DOHH2 (cell line): ENCODE measurements around the gene TCF12.

Experiments used
- H3F3A ChIP-seq: fragments of 200-600 bp; sonication (generic), shearing (Covaris generic); 2 replicates; pipeline ENCODE4 v1.6.0; 2016; ENCODE audit warnings: antibody characterized with exemption, mild to moderate bottlenecking; ENCODE audit not compliant: control insufficient read depth, insufficient read depth
- H3K27ac ChIP-seq: fragments of 200-600 bp; sonication (generic); 2 replicates; pipeline ENCODE4 v1.5.1; 2014; ENCODE audit warnings: low read depth, mild to moderate bottlenecking, low read length, moderate library complexity
- H3K27me3 ChIP-seq: fragments of 200-600 bp; sonication (generic); 2 replicates; pipeline ENCODE4 v1.6.1; 2014; ENCODE audit warnings: mild to moderate bottlenecking, low read length, mixed read lengths; ENCODE audit not compliant: control insufficient read depth
- H3K36me3 ChIP-seq: fragments of 200-600 bp; sonication (generic); 2 replicates; pipeline ENCODE4 v1.6.1; 2014; ENCODE audit warnings: mild to moderate bottlenecking, low read length, moderate library complexity, mixed read lengths; ENCODE audit not compliant: control insufficient read depth
- H3K4me1 ChIP-seq: fragments of 200-600 bp; sonication (generic); 2 replicates; pipeline ENCODE4 v1.6.1; 2014; ENCODE audit warnings: mild to moderate bottlenecking, low read length, mixed read lengths; ENCODE audit not compliant: control insufficient read depth
- H3K4me2 ChIP-seq: fragments of 200-600 bp; sonication (generic); 2 replicates; pipeline ENCODE4 v1.6.0; 2014; ENCODE audit warnings: mild to moderate bottlenecking, low read length, moderate library complexity
- H3K4me3 ChIP-seq: fragments of 200-600 bp; sonication (generic); 2 replicates; pipeline ENCODE4 v1.5.1; 2014; ENCODE audit warnings: mild to moderate bottlenecking, low read length, mixed read lengths
- H3K79me2 ChIP-seq: fragments of 200-600 bp; sonication (generic); 2 replicates; pipeline ENCODE4 v1.6.1; 2014; ENCODE audit warnings: mild to moderate bottlenecking, low read length, mixed read lengths; ENCODE audit not compliant: control insufficient read depth
- H3K9me2 ChIP-seq: fragments of 200-600 bp; sonication (generic); replicated peaks from 2 replicates; pipeline ENCODE4 v1.6.1; 2014; ENCODE audit warnings: mild to moderate bottlenecking, low read length, mixed read lengths; ENCODE audit not compliant: control insufficient read depth
- H3K9me3 ChIP-seq: fragments of 200-600 bp; sonication (generic); 2 replicates; pipeline ENCODE4 v1.6.1; 2014; ENCODE audit warnings: antibody characterized with exemption, low read length, mixed read lengths; ENCODE audit not compliant: control insufficient read depth, insufficient read depth
- H4K20me1 ChIP-seq: fragments of 200-600 bp; sonication (generic); 2 replicates; pipeline ENCODE4 v1.6.0; 2014; ENCODE audit warnings: low read depth, mild to moderate bottlenecking, antibody characterized with exemption, low read length, moderate library complexity; ENCODE audit not compliant: control insufficient read depth, insufficient read depth
- EZH2phosphoT487 ChIP-seq: fragments of 200-600 bp; sonication (generic); IDR thresholded peaks from 2 replicates; pipeline ENCODE4 v1.6.1; 2017; ENCODE audit warnings: borderline replicate concordance, mild to moderate bottlenecking, antibody characterized with exemption, low read length, moderate library complexity, mixed read lengths
- TF ChIP-seq, protein P1 (sequence below): fragments of 200-600 bp; sonication (generic); IDR thresholded peaks from one replicate; pipeline ENCODE4 v1.5.1; 2014; ENCODE audit warnings: antibody characterized with exemption, mild to moderate bottlenecking, low read depth, low read length; ENCODE audit not compliant: poor library complexity, severe bottlenecking

The TCF12 gene

DNA sequence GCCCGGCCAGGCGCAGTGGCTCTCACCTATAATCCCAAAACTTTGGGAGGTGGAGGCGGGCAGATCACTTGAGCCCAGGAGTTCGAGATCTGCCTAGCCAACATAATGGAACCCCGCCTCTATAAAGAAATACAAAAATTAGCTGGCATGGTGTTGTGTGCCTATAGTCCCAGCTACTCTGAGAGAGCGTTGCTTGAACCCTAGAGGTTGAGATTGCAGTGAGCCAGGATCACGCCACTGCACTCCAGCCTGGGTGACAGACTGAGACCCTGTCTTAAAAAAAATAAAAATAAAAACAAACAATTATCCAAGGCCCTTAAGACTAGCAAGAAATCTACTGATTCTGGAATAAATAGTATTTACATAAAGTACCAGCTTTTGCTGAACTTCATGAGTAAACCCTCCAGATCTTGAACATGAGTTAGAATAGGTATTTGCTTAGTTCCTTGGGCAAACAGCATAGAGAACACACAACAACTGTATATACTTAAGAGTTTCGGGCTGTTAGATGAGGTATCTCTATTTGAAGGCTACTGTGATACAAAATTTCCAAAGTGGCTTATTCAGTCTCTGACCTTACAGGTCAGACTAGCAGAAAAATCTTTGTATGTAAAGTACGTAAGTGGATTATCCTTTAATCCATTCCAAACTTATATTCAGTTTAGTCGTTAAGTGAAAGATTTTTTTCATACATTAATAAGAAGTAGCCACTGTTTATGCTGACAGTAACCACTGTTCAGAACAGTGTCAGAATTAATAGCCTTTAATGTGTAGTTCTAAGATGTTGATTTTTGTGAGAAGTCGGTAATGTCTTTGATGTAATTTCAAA is 286.8 kb downstream of the TCF12 start:
- Histone ChIP-seq H3K9me2 (no peaks in the 10 kb centered on the region), H3K36me3 (peaks cover 2% of the 10 kb centered on the region; the same call in 1 of the 2 replicates), H3K27ac (no peak overlapping the region), H3K9me3 (no peaks in the 10 kb centered on the region), H3K27me3 (no peaks in the 10 kb centered on the region), H3K4me1 (peaks cover 9% of the 10 kb centered on the region), H3F3A (no peaks in the 10 kb centered on the region), H3K79me2 (no peaks in the 10 kb centered on the region), H4K20me1 (no peaks in the 10 kb centered on the region), H3K4me3 (no peak overlapping the region), H3K4me2 (no peak overlapping the region)
- no peak for TF ChIP-seq EZH2phosphoT487
- TF ChIP-seq, protein P1, sequence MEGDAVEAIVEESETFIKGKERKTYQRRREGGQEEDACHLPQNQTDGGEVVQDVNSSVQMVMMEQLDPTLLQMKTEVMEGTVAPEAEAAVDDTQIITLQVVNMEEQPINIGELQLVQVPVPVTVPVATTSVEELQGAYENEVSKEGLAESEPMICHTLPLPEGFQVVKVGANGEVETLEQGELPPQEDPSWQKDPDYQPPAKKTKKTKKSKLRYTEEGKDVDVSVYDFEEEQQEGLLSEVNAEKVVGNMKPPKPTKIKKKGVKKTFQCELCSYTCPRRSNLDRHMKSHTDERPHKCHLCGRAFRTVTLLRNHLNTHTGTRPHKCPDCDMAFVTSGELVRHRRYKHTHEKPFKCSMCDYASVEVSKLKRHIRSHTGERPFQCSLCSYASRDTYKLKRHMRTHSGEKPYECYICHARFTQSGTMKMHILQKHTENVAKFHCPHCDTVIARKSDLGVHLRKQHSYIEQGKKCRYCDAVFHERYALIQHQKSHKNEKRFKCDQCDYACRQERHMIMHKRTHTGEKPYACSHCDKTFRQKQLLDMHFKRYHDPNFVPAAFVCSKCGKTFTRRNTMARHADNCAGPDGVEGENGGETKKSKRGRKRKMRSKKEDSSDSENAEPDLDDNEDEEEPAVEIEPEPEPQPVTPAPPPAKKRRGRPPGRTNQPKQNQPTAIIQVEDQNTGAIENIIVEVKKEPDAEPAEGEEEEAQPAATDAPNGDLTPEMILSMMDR, result no peak

DNA sequence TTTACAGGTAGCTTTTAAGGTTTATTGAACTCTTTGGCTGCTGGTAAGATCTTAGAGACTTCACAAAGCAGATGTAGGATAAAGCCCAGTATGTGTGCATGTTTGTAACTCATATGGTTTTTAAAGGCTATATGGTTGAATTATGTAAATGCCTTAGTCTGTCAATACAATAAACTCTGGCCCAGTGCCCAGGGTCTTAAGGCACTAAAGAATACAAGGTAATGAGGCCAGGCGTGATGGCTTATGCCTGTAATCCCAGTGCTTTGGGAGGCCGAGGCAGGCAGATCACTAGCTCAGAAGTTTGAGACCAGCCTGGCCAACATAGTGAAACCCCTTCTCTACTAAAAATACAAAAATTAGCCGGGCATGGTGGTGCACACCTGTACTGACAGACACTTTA is 287.6 kb downstream of the TCF12 start:
- Histone ChIP-seq H3K27ac (no peak overlapping the region), H4K20me1 (no peaks in the 10 kb centered on the region), H3K9me2 (no peaks in the 10 kb centered on the region), H3K79me2 (no peaks in the 10 kb centered on the region), H3K9me3 (no peaks in the 10 kb centered on the region), H3K36me3 (peaks cover 2% of the 10 kb centered on the region; the same call in 1 of the 2 replicates), H3F3A (no peaks in the 10 kb centered on the region), H3K4me3 (no peak overlapping the region), H3K4me2 (no peak overlapping the region), H3K4me1 (peaks cover 9% of the 10 kb centered on the region), H3K27me3 (no peaks in the 10 kb centered on the region)
- TF ChIP-seq, protein P1, result no peak
- TF ChIP-seq EZH2phosphoT487, result no peak

DNA sequence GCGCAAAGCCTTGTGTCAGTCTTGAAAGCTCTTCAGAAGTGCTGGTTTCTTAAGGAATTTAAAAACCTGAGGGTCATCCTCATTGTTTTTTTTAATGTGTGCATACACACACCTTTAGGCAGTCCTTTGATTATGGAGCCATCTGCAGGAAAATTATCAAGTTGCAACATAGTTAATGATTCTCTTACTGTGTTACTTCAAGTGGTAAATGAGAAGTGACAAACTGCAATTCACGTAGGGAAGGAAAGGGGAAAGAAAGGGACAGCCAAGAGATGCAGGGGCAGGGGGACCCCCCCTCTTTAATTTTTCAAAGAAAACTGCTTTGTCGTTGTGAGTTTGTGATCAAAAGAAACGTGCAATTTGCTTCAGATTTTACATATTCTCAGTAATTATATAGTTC is 295.4 kb downstream of the TCF12 start:
- Histone ChIP-seq H3K4me2 (no peak overlapping the region), H3K4me3 (no peak overlapping the region), H3K27ac (no peak overlapping the region), H4K20me1 (0 out of 2 replicates have a peak, but pooled peaks cover 4% of the 10 kb centered on the region), H3K9me3 (no peaks in the 10 kb centered on the region), H3K27me3 (no peaks in the 10 kb centered on the region), H3K4me1 (peaks cover 15% of the 10 kb centered on the region), H3K79me2 (peaks cover 2% of the 10 kb centered on the region), H3K36me3 (no peaks in the 10 kb centered on the region), H3F3A (no peaks in the 10 kb centered on the region), H3K9me2 (no peaks in the 10 kb centered on the region)
- TF ChIP-seq, protein P1, result peak; percentile 54
- no peak for TF ChIP-seq EZH2phosphoT487
